ENCODE measurements around the gene CAMTA1.

Gene CAMTA1

GRCh38 chr1:7022058-7022457 is 236.8 kb downstream of the CAMTA1 start:
- H3K27ac ChIP-seq (ENCODE audit: low read length): no peak overlapping the region
- H3K9ac ChIP-seq (ENCODE audit: low read length): no peak overlapping the region
- no peak overlapping the region for H3K4me2 ChIP-seq (ENCODE audit: low read depth, low read length)
- no peak overlapping the region for H3K4me3 ChIP-seq (ENCODE audit: low read length)
- H2AFZ ChIP-seq (ENCODE audit: low read length): no peak overlapping the region
- H3K27me3 ChIP-seq (replicated peaks; ENCODE audit: insufficient read depth, low read length): peaks cover 40% of the 10 kb centered on the region
- no peaks in the 10 kb centered on the region for H3K79me2 ChIP-seq (ENCODE audit: low read length)
- no peaks in the 10 kb centered on the region for H3K9me2 ChIP-seq (replicated peaks; ENCODE audit: insufficient read depth, low read length)
- H3K4me1 ChIP-seq (ENCODE audit: low read length): peaks cover 9% of the 10 kb centered on the region
- TF ChIP-seq EZH2phosphoT487 (IDR thresholded peaks at IDR 0.05; ENCODE audit: low read length): no peak
- H4K20me1 ChIP-seq (ENCODE audit: insufficient read depth, low read length): no peaks in the 10 kb centered on the region
- DNase-seq: no peak
- peaks cover 6% of the 10 kb centered on the region; the same call in 1 of the 2 replicates for H3F3A ChIP-seq (ENCODE audit: insufficient read depth, low read length)
- H3K36me3 ChIP-seq (replicated peaks; ENCODE audit: insufficient read depth, low read length): no peaks in the 10 kb centered on the region
- H3K9me3 ChIP-seq (replicated peaks; ENCODE audit: insufficient read depth, low read length): no peaks in the 10 kb centered on the region

DNA sequence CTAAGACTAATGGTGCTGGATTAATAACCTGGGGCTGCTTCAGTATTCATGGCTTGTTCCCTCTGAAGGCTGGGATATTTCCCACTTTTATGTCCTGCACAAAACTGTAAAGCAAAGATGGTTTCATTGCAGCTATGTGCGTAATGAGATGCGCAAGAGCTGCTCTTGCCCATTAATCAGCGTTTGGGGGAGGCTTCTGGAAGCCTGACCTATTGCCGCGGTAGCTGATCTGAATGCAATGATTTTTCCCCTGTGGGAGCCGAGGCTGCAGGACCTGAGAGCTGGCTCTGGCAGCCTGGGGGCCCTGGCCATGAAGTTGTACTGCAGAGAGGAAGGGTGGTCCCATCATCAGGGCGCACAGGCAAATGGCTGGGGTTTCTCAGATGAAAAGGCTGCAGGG is 239.8 kb downstream of the CAMTA1 start:
- no peaks in the 10 kb centered on the region for H3K9me2 ChIP-seq (replicated peaks; ENCODE audit: insufficient read depth, low read length)
- no peaks in the 10 kb centered on the region for H3F3A ChIP-seq (ENCODE audit: insufficient read depth, low read length)
- peaks cover 51% of the 10 kb centered on the region for H3K27me3 ChIP-seq (replicated peaks; ENCODE audit: insufficient read depth, low read length)
- no peaks in the 10 kb centered on the region for H3K36me3 ChIP-seq (replicated peaks; ENCODE audit: insufficient read depth, low read length)
- TF ChIP-seq EZH2 (optimal IDR thresholded peaks at IDR 0.05; ENCODE audit: low read depth, low read length): no peak
- TF ChIP-seq, protein P1, sequence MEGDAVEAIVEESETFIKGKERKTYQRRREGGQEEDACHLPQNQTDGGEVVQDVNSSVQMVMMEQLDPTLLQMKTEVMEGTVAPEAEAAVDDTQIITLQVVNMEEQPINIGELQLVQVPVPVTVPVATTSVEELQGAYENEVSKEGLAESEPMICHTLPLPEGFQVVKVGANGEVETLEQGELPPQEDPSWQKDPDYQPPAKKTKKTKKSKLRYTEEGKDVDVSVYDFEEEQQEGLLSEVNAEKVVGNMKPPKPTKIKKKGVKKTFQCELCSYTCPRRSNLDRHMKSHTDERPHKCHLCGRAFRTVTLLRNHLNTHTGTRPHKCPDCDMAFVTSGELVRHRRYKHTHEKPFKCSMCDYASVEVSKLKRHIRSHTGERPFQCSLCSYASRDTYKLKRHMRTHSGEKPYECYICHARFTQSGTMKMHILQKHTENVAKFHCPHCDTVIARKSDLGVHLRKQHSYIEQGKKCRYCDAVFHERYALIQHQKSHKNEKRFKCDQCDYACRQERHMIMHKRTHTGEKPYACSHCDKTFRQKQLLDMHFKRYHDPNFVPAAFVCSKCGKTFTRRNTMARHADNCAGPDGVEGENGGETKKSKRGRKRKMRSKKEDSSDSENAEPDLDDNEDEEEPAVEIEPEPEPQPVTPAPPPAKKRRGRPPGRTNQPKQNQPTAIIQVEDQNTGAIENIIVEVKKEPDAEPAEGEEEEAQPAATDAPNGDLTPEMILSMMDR (IDR thresholded peaks at IDR 0.05; ENCODE audit: low read length): no peak
- no peak for TF ChIP-seq EZH2phosphoT487 (IDR thresholded peaks at IDR 0.05; ENCODE audit: low read length)
- H3K9me3 ChIP-seq (replicated peaks; ENCODE audit: insufficient read depth, low read length): no peaks in the 10 kb centered on the region
- H3K4me1 ChIP-seq (ENCODE audit: low read length): no peaks in the 10 kb centered on the region
- no peak overlapping the region for H3K9ac ChIP-seq (ENCODE audit: low read length)
- no peak overlapping the region for H3K4me2 ChIP-seq (ENCODE audit: low read depth, low read length)
- H3K79me2 ChIP-seq (ENCODE audit: low read length): no peaks in the 10 kb centered on the region
- H3K27ac ChIP-seq (ENCODE audit: low read length): no peak overlapping the region
- no peak overlapping the region for H2AFZ ChIP-seq (ENCODE audit: low read length)
- no peak for DNase-seq
- H3K4me3 ChIP-seq (ENCODE audit: low read length): no peak overlapping the region
- H4K20me1 ChIP-seq (ENCODE audit: insufficient read depth, low read length): no peaks in the 10 kb centered on the region

GRCh38 chr1:7026169-7026568 is 240.9 kb downstream of the CAMTA1 start:
- no peaks in the 10 kb centered on the region for H3F3A ChIP-seq (ENCODE audit: insufficient read depth, low read length)
- H3K9me3 ChIP-seq (replicated peaks; ENCODE audit: insufficient read depth, low read length): no peaks in the 10 kb centered on the region
- H3K27me3 ChIP-seq (replicated peaks; ENCODE audit: insufficient read depth, low read length): peaks cover 56% of the 10 kb centered on the region
- H3K9me2 ChIP-seq (replicated peaks; ENCODE audit: insufficient read depth, low read length): no peaks in the 10 kb centered on the region
- TF ChIP-seq, protein P1 (IDR thresholded peaks at IDR 0.05; ENCODE audit: low read length): no peak
- TF ChIP-seq EZH2 (optimal IDR thresholded peaks at IDR 0.05; ENCODE audit: low read depth, low read length) (no peak), EZH2phosphoT487 (IDR thresholded peaks at IDR 0.05; ENCODE audit: low read length) (no peak)
- H3K79me2 ChIP-seq (ENCODE audit: low read length): no peaks in the 10 kb centered on the region
- no peaks in the 10 kb centered on the region for H3K36me3 ChIP-seq (replicated peaks; ENCODE audit: insufficient read depth, low read length)
- no peak for DNase-seq
- H3K27ac ChIP-seq (ENCODE audit: low read length): no peak overlapping the region
- H4K20me1 ChIP-seq (ENCODE audit: insufficient read depth, low read length): no peaks in the 10 kb centered on the region
- H3K4me1 ChIP-seq (ENCODE audit: low read length): no peaks in the 10 kb centered on the region
- H2AFZ ChIP-seq (ENCODE audit: low read length): no peak overlapping the region
- H3K4me2 ChIP-seq (ENCODE audit: low read depth, low read length): no peak overlapping the region
- no peak overlapping the region for H3K9ac ChIP-seq (ENCODE audit: low read length)
- H3K4me3 ChIP-seq (ENCODE audit: low read length): no peak overlapping the region

DNA sequence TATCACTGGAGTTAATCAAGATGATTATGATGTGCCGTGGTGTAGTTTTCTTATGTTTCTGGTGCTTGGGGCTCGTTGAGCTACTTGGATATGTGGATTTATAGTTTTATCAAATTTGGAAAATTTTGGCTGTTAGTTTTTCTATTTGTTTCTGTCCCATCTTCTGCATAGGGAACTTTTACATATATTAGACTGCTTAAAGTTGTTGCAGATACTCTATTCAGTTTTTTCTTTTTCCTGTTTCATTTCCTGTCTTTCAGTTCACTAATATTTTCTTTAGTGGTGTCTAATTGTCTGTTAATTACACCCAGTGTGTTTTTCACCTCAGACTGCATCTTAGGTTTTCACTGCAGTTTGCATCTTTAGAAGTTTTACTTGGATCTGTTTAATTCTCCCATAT is 247.7 kb downstream of the CAMTA1 start:
- H3K27me3 ChIP-seq (replicated peaks; ENCODE audit: insufficient read depth, low read length): peaks cover 49% of the 10 kb centered on the region
- H3K9me3 ChIP-seq (replicated peaks; ENCODE audit: insufficient read depth, low read length): no peaks in the 10 kb centered on the region; the same call in 1 of the 2 replicates
- no peaks in the 10 kb centered on the region for H3K4me1 ChIP-seq (ENCODE audit: low read length)
- H4K20me1 ChIP-seq (ENCODE audit: insufficient read depth, low read length): no peaks in the 10 kb centered on the region
- H3K9me2 ChIP-seq (replicated peaks; ENCODE audit: insufficient read depth, low read length): no peaks in the 10 kb centered on the region
- H3K27ac ChIP-seq (ENCODE audit: low read length): no peak overlapping the region
- no peak overlapping the region for H3K4me2 ChIP-seq (ENCODE audit: low read depth, low read length)
- H3K36me3 ChIP-seq (replicated peaks; ENCODE audit: insufficient read depth, low read length): no peaks in the 10 kb centered on the region
- H3K79me2 ChIP-seq (ENCODE audit: low read length): no peaks in the 10 kb centered on the region
- no peak for DNase-seq
- no peak for TF ChIP-seq EZH2 (optimal IDR thresholded peaks at IDR 0.05; ENCODE audit: low read depth, low read length)
- no peak for TF ChIP-seq EZH2phosphoT487 (IDR thresholded peaks at IDR 0.05; ENCODE audit: low read length)
- TF ChIP-seq, protein P1 (IDR thresholded peaks at IDR 0.05; ENCODE audit: low read length): no peak
- no peak overlapping the region for H3K9ac ChIP-seq (ENCODE audit: low read length)
- no peak overlapping the region for H2AFZ ChIP-seq (ENCODE audit: low read length)
- H3K4me3 ChIP-seq (ENCODE audit: low read length): no peak overlapping the region
- H3F3A ChIP-seq (ENCODE audit: insufficient read depth, low read length): no peaks in the 10 kb centered on the region
